ENCODE data around the gene EXOC6B.
"Not testable (repeated sequence)": the region's sequence is repeated elsewhere in the genome, so short reads cannot be mapped to it uniquely, and the experiment has no call there.

EXOC6B gene

GRCh38 chr2:72539071-72539552 lies 286.7 kb downstream of the EXOC6B start:
- no peak for DNase-seq

DNA sequence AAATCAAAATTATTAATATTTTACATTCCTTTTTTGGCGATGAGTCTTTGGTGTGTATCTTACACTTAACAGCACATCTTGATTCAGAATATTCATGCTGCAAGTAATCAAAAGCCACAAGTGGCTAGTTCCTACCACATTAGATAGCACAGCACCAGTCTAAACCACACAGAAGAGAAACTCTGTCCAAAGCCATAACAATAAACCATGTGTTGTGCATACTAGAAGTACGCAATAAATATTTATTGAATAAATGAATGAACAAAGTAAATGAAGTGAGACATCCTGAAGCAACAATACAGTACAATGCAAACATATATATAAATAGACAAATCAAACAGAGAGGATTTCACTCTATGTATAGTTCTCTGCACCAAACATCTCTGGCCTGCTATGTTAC lies 287.3 kb downstream of the EXOC6B start:
- DNase-seq: no peak

- not testable (repeated sequence) for DNase-seq
Observed at GRCh38 chr2:72535586-72535985, 290.2 kb downstream of the EXOC6B start.

- DNase-seq: no peak
Observed at GRCh38 chr2:72533765-72534164, 292.1 kb downstream of the EXOC6B start.

DNA sequence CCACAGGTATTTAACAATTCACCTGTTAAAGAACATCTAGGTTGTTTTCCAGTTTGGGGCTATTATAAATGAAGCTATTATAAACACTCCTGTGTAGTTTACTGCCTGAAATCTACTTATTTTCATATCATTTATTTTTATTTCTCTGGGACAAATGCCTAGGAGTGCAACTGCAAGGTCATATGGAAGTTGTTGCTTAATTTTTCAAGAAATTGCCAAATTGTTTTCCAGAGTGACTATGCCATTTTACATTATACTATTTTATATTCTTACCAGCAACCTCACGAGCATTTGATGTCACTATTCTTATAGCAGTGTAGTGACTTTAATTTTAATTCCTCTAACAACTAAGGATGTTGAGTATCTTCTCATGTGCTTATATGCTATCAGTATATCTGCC lies 298.4 kb downstream of the EXOC6B start:
- no peak for DNase-seq

DNA sequence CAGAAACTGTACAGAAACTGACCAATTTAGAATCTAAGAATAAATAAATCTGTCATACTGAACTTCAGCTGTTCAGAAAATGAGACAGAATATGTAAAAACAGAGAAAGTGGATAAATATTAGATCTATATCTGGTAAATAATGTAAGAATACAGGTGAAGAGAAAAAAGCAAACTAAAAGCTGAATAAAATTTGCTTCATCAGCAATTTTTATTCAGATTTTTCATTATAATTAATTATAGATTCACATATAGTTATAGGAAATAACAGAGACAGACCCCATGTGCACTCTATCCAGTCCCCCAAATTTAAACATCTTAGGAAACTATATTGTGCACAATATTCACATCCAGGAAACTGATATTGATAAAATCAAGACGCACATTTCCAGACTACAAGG lies 299.2 kb downstream of the EXOC6B start:
- no peak for DNase-seq

DNA sequence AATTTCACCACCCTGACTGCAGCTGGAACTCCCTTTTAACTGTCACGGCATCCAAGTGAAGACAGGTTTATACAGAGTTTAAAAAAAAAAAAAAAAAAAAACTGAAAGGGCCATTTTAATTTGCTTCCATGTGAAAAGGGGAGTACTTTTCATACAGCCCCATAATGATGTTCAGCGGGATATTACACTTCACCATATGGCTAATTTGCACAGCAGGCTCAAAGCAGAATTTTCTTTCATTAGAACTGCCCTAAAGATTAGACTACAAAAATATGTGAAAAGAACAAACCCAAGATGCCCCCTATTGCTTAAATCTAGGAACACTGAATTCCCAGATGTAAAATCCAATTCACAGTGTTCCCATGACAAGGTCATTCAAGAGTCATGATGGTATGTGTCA lies 301.8 kb downstream of the EXOC6B start:
- no peak for DNase-seq

GRCh38 chr2:72515696-72516095 lies 310.1 kb downstream of the EXOC6B start:
- no peak for DNase-seq

DNA sequence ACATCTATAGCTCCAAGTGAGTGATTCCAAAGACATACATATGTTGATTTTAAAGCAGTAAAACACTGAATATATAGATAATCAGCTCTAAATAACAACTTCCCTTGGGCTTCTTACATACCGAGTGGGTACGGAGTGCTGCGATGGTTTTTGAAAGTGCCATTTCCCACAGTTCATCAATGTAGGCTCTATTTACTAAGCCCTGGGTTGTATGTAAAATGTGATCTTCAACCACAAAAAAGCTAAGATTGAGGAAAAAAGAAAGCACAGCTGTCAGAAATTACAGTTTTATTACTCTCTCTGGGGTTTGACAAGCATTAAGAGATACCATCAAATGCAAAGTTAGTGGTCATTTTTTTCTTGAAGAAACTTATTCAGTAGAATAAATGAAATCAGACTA lies 312.8 kb downstream of the EXOC6B start:
- DNase-seq: no peak

DNA sequence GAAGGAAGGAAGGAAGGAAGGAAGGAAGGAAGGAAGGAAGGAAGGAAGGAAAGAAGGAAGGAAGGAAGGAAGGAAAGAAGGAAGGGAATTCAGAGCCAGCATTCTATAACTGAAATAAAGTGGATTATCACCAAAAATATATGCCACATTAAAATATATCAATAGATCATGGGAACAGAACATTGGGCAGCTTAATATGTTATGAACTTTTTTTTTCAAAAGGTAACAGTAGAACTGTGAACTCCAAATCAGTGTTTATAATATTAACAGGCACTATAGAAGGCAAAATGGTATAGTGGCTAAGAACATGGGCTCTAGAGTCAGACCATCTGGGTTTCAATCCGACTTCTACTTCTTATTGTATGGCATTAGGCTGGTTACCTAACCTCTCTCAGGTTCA lies 313.5 kb downstream of the EXOC6B start:
- DNase-seq: no peak

GRCh38 chr2:72511906-72512305 lies 313.9 kb downstream of the EXOC6B start:
- no peak for DNase-seq

DNA sequence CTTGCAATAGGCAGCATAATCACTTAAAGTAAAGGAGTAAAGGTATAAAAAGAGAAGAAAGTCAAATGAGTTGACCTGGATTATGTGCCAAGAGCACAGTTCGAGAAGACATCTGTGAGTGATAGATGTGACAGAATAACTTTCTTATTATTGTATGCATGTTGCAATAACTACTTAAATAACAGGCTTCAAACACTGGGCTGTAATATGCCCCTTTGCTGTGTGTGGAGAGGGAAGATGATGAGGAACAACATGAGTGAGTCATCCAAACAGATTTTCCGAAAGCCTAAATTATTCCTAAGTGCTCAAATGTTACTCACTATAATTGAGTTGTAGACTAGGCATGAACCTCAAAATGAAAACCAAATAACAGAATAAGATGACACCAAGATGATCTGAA lies 328.1 kb downstream of the EXOC6B start:
- no peak for DNase-seq

DNA sequence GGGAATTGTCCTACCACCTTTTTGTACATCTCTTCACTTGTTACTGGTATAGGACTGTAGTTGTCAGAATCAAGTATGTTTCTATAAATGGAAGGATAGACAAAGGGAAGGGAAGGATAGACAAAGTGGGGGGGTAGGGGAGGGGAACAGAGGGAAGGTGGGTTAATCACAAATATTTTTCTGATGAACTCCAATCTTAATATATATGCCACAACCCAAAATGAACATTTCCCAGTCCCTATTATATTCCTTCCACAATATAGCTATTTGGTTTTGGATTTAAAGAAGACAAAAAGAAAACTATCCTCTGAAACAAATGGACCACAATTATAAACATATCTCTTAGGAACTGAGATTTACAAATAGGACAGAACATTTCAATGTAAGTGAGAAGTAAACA lies 329.4 kb downstream of the EXOC6B start:
- DNase-seq: no peak

DNA sequence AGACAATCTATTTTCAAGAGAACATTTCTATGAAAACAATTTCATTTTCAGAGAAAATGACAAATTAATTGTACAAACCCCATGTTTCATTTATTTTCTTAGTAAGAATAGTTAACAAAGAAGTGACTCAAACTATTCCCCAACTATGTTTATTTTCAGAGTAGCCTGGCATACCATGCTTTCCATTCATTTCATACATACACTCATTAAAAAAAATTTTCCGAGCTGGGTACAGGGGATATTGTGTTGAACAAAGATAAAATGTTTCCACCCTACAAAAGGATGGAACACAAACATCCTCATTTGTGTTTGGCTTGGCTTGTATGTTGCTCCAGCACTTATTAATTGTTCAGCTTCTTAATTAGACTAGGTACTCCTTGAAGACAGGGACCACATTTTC lies 331.4 kb downstream of the EXOC6B start:
- no peak for DNase-seq

DNA sequence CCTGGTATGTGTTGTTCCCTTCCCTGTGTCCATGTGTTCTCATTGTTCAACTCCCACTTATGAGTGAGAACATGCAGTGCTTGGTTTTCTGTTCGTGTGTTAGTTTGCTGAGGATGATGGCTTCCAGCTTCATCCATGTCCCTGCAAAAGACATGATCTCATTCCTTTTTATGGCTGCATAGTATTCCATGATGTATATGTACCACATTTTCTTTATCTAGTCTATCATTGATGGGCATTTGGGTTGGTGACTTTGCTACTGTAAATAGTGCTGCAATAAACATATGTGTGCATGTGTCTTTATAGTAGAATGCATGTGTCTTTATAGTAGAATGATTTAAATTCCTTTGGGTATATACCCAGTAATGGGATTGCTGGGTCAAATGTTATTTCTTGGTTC lies 341.2 kb downstream of the EXOC6B start:
- DNase-seq: not testable (repeated sequence)

GRCh38 chr2:72483346-72483745 lies 342.5 kb downstream of the EXOC6B start:
- no peak for DNase-seq

DNA sequence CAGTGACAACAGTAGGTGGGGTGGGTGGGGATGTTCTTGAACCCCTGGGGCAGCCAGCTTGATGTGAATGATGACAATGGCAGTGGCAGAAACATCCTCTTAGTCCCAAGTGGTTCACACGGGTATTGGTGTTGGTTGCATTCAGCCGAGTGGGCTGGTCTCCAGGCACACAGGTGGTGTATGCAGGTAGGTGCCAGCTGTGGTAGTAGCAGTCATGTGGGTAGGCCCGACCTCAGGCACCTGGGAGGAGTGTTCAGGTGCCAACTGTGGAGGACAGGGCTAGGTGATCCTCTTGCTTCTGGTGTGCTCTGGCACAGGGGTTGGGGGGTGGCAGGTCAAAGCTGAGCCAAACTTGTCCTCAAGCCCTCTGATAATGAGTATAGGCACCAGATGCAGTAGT lies 350.6 kb downstream of the EXOC6B start:
- no peak for DNase-seq

- DNase-seq: no peak
Observed at GRCh38 chr2:72457801-72458516, 367.9 kb downstream of the EXOC6B start.

DNA sequence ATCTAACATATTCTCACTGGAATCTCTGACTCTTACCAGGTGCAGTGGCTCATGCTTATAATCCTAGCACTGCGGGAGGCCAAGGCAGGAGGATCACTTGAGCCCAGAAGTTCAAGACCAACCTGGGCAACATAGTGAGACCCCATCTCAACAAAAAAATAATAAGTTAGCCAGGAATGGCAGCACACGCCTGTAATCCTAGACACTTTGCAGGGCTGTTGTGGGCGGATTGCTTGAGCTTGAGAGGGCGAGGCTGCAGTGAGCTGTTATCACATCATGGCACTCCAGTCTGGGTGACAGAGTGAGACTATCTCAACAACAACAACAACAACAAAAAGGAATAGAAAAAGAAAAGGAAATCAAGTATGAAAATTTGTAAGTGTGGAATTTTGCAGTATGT lies 371.6 kb downstream of the EXOC6B start:
- no peak for DNase-seq

DNA sequence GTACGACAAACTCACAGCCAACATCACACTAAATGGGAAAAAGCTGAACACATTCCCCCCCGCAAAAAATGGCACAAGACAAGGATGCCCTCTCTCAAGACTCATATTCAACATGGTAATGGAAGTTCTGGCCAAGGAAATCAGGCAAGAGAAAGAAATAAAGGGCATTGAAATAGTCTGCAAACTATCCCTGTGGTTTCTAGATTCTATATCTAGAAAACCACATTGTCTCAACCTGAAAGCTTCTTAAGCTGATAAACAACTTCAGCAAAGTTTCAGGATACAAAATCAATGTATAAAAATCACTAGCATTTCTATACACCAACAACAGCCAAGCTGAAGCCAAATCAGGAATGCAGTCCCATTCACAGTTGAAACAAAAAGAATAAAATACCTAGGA lies 383.6 kb downstream of the EXOC6B start:
- no peak for DNase-seq

GRCh38 chr2:72439892-72440291 lies 385.9 kb downstream of the EXOC6B start:
- DNase-seq: no peak

- no peak for DNase-seq
Observed at GRCh38 chr2:72438364-72438763, 387.5 kb downstream of the EXOC6B start.

- DNase-seq: no peak
Observed at GRCh38 chr2:72431737-72432136, 394.1 kb downstream of the EXOC6B start.

DNA sequence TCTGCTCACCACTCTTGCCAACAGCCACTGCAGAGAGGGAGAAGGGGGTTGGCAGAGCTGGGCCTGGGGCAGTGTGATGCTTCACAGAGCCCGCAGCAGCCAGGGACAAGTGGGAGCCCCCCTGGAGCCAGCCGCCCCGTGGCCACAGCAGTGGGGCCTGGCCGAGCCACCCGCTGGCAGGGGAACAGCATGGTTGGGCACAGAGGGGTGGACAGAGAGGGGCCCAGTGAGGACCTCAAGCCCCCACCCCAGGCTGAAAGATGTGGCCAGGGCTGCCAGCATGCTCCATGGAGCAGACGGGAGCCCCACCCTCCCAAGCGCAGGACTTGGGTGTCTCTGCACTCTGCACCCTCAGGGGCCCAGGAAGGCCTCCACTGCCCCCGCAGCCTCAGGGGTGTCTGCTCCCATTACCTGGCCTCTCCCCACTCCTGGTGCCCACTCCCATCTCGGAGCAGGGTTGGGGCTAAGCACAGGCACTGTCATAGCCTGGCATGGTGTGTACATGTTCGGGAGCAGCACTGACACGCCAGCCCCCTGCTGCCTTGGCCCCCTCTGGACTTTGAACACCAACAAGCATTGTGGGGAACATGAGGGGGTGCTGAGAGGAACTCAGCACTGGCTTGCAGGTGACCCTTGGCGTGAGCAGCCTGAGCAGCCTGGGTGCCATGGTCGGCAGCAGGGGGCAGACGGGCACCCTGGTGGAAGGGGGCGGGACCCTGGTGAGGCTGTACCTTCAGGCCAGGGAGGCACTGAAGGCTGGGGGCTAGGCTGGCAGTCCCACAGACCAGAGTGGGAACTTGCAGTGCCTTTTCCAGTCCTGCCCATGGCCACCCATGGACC lies 398.6 kb downstream of the EXOC6B start:
- DNase-seq: no peak

Data from SIG-M5 (cell line).